GM19397 (cell line): ENCODE measurements around the gene RABGEF1.
"Not testable (repeated sequence)": the region's sequence is repeated elsewhere in the genome, so short reads cannot be mapped to it uniquely, and the experiment has no call there.

Source experiments
- ATAC-seq: cut with Tn5 transposase; IDR thresholded peaks from one replicate; pipeline ENCODE4 v1.9.1; 2021; ENCODE audit warnings: mild to moderate bottlenecking, moderate library complexity; ENCODE audit not compliant: unreplicated experiment

The RABGEF1 gene

GRCh38 chr7:66734006-66734405 is 6.5 kb upstream of the RABGEF1 start:
- ATAC-seq = no peak

GRCh38 chr7:66735154-66735553 is 5.4 kb upstream of the RABGEF1 start:
- no peak for ATAC-seq

GRCh38 chr7:66735850-66736249 is 4.7 kb upstream of the RABGEF1 start:
- no peak for ATAC-seq

- ATAC-seq = no peak
Measured at GRCh38 chr7:66736892-66737291, 3.6 kb upstream of the RABGEF1 start.

- ATAC-seq = no peak
Measured at GRCh38 chr7:66737667-66738066, 2.9 kb upstream of the RABGEF1 start.

- ATAC-seq = no peak
Measured at GRCh38 chr7:66739477-66739876, 1.1 kb upstream of the RABGEF1 start.

GRCh38 chr7:66739953-66740301 is 606 bp upstream of the RABGEF1 start:
- ATAC-seq = no peak

GRCh38 chr7:66740980-66741709 is 612 bp downstream of the RABGEF1 start:
- ATAC-seq = peak; percentile 37

GRCh38 chr7:66741710-66742049 is 1.1 kb downstream of the RABGEF1 start:
- no peak for ATAC-seq

- ATAC-seq = not testable (repeated sequence)
Measured at GRCh38 chr7:66742298-66742697, 1.8 kb downstream of the RABGEF1 start.

- no peak for ATAC-seq
Measured at GRCh38 chr7:66743920-66744319, 3.4 kb downstream of the RABGEF1 start.

GRCh38 chr7:66747385-66747784 is 6.9 kb downstream of the RABGEF1 start:
- ATAC-seq = no peak

GRCh38 chr7:66747881-66748511 is 7.5 kb downstream of the RABGEF1 start:
- ATAC-seq = no peak

GRCh38 chr7:66748791-66749190 is 8.3 kb downstream of the RABGEF1 start:
- no peak for ATAC-seq

- ATAC-seq = no peak
Measured at GRCh38 chr7:66751945-66752344, 11.4 kb downstream of the RABGEF1 start.

- no peak for ATAC-seq
Measured at GRCh38 chr7:66754541-66754940, 14.0 kb downstream of the RABGEF1 start.

GRCh38 chr7:66755059-66755458 is 14.5 kb downstream of the RABGEF1 start:
- not testable (repeated sequence) for ATAC-seq

GRCh38 chr7:66756227-66756626 is 15.7 kb downstream of the RABGEF1 start:
- ATAC-seq = not testable (repeated sequence)

- no peak for ATAC-seq
Measured at GRCh38 chr7:66756889-66757288, 16.4 kb downstream of the RABGEF1 start.

GRCh38 chr7:66757939-66758338 is 17.4 kb downstream of the RABGEF1 start:
- ATAC-seq = no peak

- peak; percentile 66 for ATAC-seq
Measured at GRCh38 chr7:66758950-66759628, 18.6 kb downstream of the RABGEF1 start.

GRCh38 chr7:66763183-66763582 is 22.6 kb downstream of the RABGEF1 start:
- ATAC-seq = not testable (repeated sequence)
